K562 (cell line): ENCODE data around the gene COX6B1. TPM values are rescaled to one million over a fixed set of nuclear protein-coding genes. Genes with fewer than 3 reads are reported as not detected.
A peak's percentile ranks its signal among the peaks of the same experiment; 100 is the strongest.

Experiments used
- DMBX1 ChIP-seq: fragments of 250-450 bp; sonication (Bioruptor Pico); IDR thresholded peaks from 2 replicates; pipeline ENCODE4 v1.8.0; 2022; ENCODE audit warnings: inconsistent platforms, mild to moderate bottlenecking, moderate library complexity, borderline replicate concordance
- ELF1 ChIP-seq: fragments of 200-800 bp; sonication (Bioruptor generic); IDR thresholded peaks from 2 replicates; pipeline ENCODE4 v1.6.1; 2016; ENCODE audit warnings: missing genetic modification characterization, missing compliant biosample characterization
- FOXP1 ChIP-seq: sonication (generic); formaldehyde crosslinking; IDR thresholded peaks from 2 replicates; pipeline ENCODE4 v1.8.0; 2022; ENCODE audit warnings: mild to moderate bottlenecking, missing genetic modification reagents
- GATAD2B ChIP-seq: fragments of 450-650 bp; IDR thresholded peaks from 2 replicates; pipeline ENCODE4 v1.6.1; 2017; ENCODE audit warnings: mild to moderate bottlenecking, borderline replicate concordance
- GTF2F1 ChIP-seq: IDR thresholded peaks from 2 replicates; pipeline ENCODE4 v1.6.1; 2011; ENCODE audit warnings: low read depth, low read length, improper control_type of control experiment
- ILF3 ChIP-seq: fragments of 450-650 bp; IDR thresholded peaks from 2 replicates; pipeline ENCODE4 v1.6.1; 2018; ENCODE audit warnings: antibody characterized with exemption, mild to moderate bottlenecking, moderate library complexity, borderline replicate concordance
- L3MBTL2 ChIP-seq: fragments of 450-650 bp; IDR thresholded peaks from 2 replicates; pipeline ENCODE4 v1.6.1; 2016; ENCODE audit warnings: mild to moderate bottlenecking, moderate library complexity
- NCOR1 ChIP-seq: fragments of 450-650 bp; IDR thresholded peaks from 2 replicates; pipeline ENCODE4 v1.6.1; 2016; ENCODE audit warnings: mild to moderate bottlenecking, moderate library complexity
- NR2C1 ChIP-seq, 2 experiments: fragments of 450-650 bp; IDR thresholded peaks; 2 replicates each; pipeline ENCODE4 v1.6.1; 2017; ENCODE audit warnings: mild to moderate bottlenecking in 2 of 2, antibody characterized with exemption in 1 of 2, inconsistent platforms in 1 of 2, missing compliant biosample characterization in 1 of 2, missing genetic modification characterization in 1 of 2
- PPARD ChIP-seq: fragments of 250-450 bp; sonication (Bioruptor Pico); IDR thresholded peaks from 2 replicates; pipeline ENCODE4 v1.8.0; 2022; ENCODE audit warnings: inconsistent platforms, mild to moderate bottlenecking, moderate library complexity
- RBM14 ChIP-seq: fragments of 200-400 bp; formaldehyde crosslinking; IDR thresholded peaks from 2 replicates; pipeline ENCODE4 v1.6.1; 2018; ENCODE audit warnings: low read depth, mild to moderate bottlenecking, low read length, moderate library complexity, borderline replicate concordance; ENCODE audit not compliant: insufficient read depth
- RBM22 ChIP-seq: fragments of 200-400 bp; formaldehyde crosslinking; IDR thresholded peaks from 2 replicates; pipeline ENCODE4 v1.6.1; 2018; ENCODE audit warnings: low read length, low read depth; ENCODE audit not compliant: poor library complexity, severe bottlenecking
- SETDB1 ChIP-seq: IDR thresholded peaks from one replicate; pipeline ENCODE4 v1.6.1; 2012; ENCODE audit warnings: low read length, control low read depth, inconsistent platforms
- TRIM24 ChIP-seq, 2 experiments: fragments of 450-650 bp; IDR thresholded peaks; 2 replicates each; pipeline ENCODE4 v1.6.1; 2016
- TSC22D4 ChIP-seq: fragments of 450-650 bp; IDR thresholded peaks from 2 replicates; pipeline ENCODE4 v1.6.1; 2016; ENCODE audit warnings: missing genetic modification characterization, missing biosample characterization, control low read depth
- ZFP1 ChIP-seq: fragments of 450-650 bp; formaldehyde crosslinking; IDR thresholded peaks from 2 replicates; pipeline ENCODE4 v1.4.0; 2020; ENCODE audit warnings: mild to moderate bottlenecking, mixed read lengths
- ZFP36 ChIP-seq: fragments of 150-350 bp; IDR thresholded peaks from 2 replicates; pipeline ENCODE4 v1.6.1; 2018; ENCODE audit warnings: low read length, low read depth; ENCODE audit not compliant: partially characterized antibody
- ZNF212 ChIP-seq: fragments of 450-650 bp; formaldehyde crosslinking; IDR thresholded peaks from 2 replicates; pipeline ENCODE4 v1.4.0; 2020; ENCODE audit warnings: mild to moderate bottlenecking
- ZNF324 ChIP-seq: fragments of 250-450 bp; sonication (Bioruptor Pico); IDR thresholded peaks from 2 replicates; pipeline ENCODE4 v1.4.0; 2020; ENCODE audit warnings: mild to moderate bottlenecking
- ZNF717 ChIP-seq: fragments of 250-450 bp; sonication (Bioruptor Pico); IDR thresholded peaks from 2 replicates; pipeline ENCODE4 v1.5.0; 2021
- ZNF76 ChIP-seq: fragments of 250-450 bp; sonication (Bioruptor Pico); IDR thresholded peaks from 2 replicates; pipeline ENCODE4 v1.4.0; 2020; ENCODE audit warnings: mild to moderate bottlenecking, moderate library complexity, borderline replicate concordance
- polyA plus RNA-seq, 8 experiments: library from polyadenylated mRNA; depleted of rRNA in 4 of 8; stranded (reverse) in 5 of 8; unstranded in 3 of 8; fragments of >200 nt; fragmentation: Nextera tagmentation in 2 of 8; fragmentation: Illumina TruSeq in 1 of 8; extraction: Ambion mirVana in 2 of 8; extraction: Trizol in 1 of 8; gene quantifications; 2 replicates each; pipeline versions ENCODE4 v1.2.1 to v1.2.3, GENCODE V29; 2011 to 2014; ENCODE audit warnings: inconsistent platforms in 1 of 8, missing spikeins in 1 of 8
- total RNA-seq, 7 experiments: library from RNA; depleted of rRNA in 6 of 7; stranded (reverse); fragments of >200 nt in 6 of 7; fragmentation: Illumina TruSeq in 2 of 7; extraction: Trizol in 2 of 7; gene quantifications; 2 replicates each; pipeline versions ENCODE4 v1.2.1 to v1.2.3, GENCODE V29; 2011 to 2021; ENCODE audit warnings: low replicate concordance in 1 of 7
- TF ChIP-seq, protein P1 (sequence below): sonication (generic); formaldehyde crosslinking; IDR thresholded peaks from 2 replicates; pipeline ENCODE4 v1.8.1; 2023; ENCODE audit warnings: mild to moderate bottlenecking, missing genetic modification reagents
- TF ChIP-seq, protein P2 (sequence below): fragments of 250-450 bp; sonication (Bioruptor Pico); IDR thresholded peaks from 2 replicates; pipeline ENCODE4 v1.8.0; 2022; ENCODE audit warnings: moderate library complexity, mild to moderate bottlenecking, inconsistent platforms
- TF ChIP-seq, protein P3 (sequence below): sonication (generic); formaldehyde crosslinking; IDR thresholded peaks from 2 replicates; pipeline ENCODE4 v1.8.0; 2022; ENCODE audit warnings: missing genetic modification reagents, mild to moderate bottlenecking, borderline replicate concordance
- TF ChIP-seq, protein P4 (sequence below): conservative IDR thresholded peaks from 2 replicates; pipeline ENCODE4 v1.6.1; 2011; ENCODE audit warnings: low read depth, mild to moderate bottlenecking, low read length; ENCODE audit not compliant: control insufficient read depth
- TF ChIP-seq, protein P5 (sequence below): fragments of 450-650 bp; IDR thresholded peaks from one replicate; pipeline ENCODE4 v1.6.1; 2018; ENCODE audit warnings: mild to moderate bottlenecking, moderate library complexity; ENCODE audit not compliant: partially characterized antibody

Gene COX6B1
- total and polyA plus RNA-seq, 9 of the 15 experiments (the other 6 are each of a cell fraction or from before 2014, with no cell fraction given), result 777 to 2,393 (median 1,219) TPM

DNA sequence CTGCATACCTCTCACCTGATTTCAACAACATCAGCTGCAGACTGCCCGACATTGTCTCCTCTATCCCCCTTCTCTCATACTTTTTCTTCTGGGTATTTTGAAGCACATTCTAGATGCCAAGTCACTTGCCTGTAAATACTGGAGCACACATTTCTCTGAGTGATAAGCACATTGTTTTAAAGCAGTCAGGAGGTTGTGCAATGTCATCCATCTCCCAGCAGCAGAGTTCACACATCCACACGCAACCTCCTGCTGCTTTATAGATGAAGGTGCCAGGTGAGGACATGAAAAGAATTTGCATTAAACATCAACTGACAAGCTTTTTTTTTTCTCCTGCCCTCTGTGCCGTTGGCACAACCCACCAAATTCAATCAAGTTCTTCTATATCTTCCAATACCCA is 23.7 kb downstream of the COX6B1 start (continued):
- TF ChIP-seq, protein P1, sequence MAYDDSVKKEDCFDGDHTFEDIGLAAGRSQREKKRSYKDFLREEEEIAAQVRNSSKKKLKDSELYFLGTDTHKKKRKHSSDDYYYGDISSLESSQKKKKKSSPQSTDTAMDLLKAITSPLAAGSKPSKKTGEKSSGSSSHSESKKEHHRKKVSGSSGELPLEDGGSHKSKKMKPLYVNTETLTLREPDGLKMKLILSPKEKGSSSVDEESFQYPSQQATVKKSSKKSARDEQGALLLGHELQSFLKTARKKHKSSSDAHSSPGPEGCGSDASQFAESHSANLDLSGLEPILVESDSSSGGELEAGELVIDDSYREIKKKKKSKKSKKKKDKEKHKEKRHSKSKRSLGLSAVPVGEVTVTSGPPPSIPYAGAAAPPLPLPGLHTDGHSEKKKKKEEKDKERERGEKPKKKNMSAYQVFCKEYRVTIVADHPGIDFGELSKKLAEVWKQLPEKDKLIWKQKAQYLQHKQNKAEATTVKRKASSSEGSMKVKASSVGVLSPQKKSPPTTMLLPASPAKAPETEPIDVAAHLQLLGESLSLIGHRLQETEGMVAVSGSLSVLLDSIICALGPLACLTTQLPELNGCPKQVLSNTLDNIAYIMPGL, result no peak
- TF ChIP-seq PPARD (CRISPR knock-in tag) (no peak), TSC22D4 (no peak), SETDB1 (no peak), ZFP36 (no peak), ZFP1 (CRISPR knock-in tag) (no peak), ZNF717 (CRISPR knock-in tag) (no peak), ZNF324 (CRISPR knock-in tag) (no peak), GATAD2B (no peak), RBM22 (no peak), NCOR1 (peak; percentile 93), ZNF76 (CRISPR knock-in tag) (no peak), ILF3 (no peak), TRIM24 (IDR thresholded peaks at IDR 0.05) (peak; percentile 95 to 97), FOXP1 (CRISPR knock-in tag) (no peak), L3MBTL2 (peak; percentile 80), NR2C1 (IDR thresholded peaks at IDR 0.05) (no peak), NR2C1 (tag; IDR thresholded peaks at IDR 0.05) (no peak), DMBX1 (peak; percentile 48; the same call in 1 of the 2 replicates), RBM14 (no peak), ELF1 (tag) (no peak), GTF2F1 (no peak), ZNF212 (CRISPR knock-in tag) (no peak)
- TF ChIP-seq, protein P2, sequence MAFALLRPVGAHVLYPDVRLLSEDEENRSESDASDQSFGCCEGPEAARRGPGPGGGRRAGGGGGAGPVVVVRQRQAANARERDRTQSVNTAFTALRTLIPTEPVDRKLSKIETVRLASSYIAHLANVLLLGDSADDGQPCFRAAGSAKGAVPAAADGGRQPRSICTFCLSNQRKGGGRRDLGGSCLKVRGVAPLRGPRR, result no peak
- TF ChIP-seq, protein P3, sequence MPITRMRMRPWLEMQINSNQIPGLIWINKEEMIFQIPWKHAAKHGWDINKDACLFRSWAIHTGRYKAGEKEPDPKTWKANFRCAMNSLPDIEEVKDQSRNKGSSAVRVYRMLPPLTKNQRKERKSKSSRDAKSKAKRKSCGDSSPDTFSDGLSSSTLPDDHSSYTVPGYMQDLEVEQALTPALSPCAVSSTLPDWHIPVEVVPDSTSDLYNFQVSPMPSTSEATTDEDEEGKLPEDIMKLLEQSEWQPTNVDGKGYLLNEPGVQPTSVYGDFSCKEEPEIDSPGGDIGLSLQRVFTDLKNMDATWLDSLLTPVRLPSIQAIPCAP (CRISPR knock-in tag), result no peak
- TF ChIP-seq, protein P4, sequence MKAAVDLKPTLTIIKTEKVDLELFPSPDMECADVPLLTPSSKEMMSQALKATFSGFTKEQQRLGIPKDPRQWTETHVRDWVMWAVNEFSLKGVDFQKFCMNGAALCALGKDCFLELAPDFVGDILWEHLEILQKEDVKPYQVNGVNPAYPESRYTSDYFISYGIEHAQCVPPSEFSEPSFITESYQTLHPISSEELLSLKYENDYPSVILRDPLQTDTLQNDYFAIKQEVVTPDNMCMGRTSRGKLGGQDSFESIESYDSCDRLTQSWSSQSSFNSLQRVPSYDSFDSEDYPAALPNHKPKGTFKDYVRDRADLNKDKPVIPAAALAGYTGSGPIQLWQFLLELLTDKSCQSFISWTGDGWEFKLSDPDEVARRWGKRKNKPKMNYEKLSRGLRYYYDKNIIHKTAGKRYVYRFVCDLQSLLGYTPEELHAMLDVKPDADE, result no peak
- TF ChIP-seq, protein P5, sequence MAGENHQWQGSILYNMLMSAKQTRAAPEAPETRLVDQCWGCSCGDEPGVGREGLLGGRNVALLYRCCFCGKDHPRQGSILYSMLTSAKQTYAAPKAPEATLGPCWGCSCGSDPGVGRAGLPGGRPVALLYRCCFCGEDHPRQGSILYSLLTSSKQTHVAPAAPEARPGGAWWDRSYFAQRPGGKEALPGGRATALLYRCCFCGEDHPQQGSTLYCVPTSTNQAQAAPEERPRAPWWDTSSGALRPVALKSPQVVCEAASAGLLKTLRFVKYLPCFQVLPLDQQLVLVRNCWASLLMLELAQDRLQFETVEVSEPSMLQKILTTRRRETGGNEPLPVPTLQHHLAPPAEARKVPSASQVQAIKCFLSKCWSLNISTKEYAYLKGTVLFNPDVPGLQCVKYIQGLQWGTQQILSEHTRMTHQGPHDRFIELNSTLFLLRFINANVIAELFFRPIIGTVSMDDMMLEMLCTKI, result no peak
